HG03060 (cell line): Measurements from ENCODE around the gene KRTAP2-2.
"Not testable (repeated sequence)": the region's sequence is repeated elsewhere in the genome, so short reads cannot be mapped to it uniquely, and the experiment has no call there.

Source experiments
- ATAC-seq: cut with Tn5 transposase; IDR thresholded peaks from one replicate; pipeline ENCODE4 v1.9.1; 2021; ENCODE audit warnings: low read depth, moderate number of reproducible peaks; ENCODE audit not compliant: unreplicated experiment

KRTAP2-2 gene

GRCh38 chr17:41055130-41055529 is at the start of gene KRTAP2-2:
Gene KRTAP2-2, minus strand, starts transcription at chr17:41055230. Its CDS starts 19 bp downstream, at chr17:41055211.
- not testable (repeated sequence) for ATAC-seq

GRCh38 chr17:41104386-41105038 is 49.5 kb upstream of the KRTAP2-2 start:
- ATAC-seq, result not testable (repeated sequence)

- no peak for ATAC-seq
These were observed 48.9 kb upstream of the KRTAP2-2 start for GRCh38 chr17:41103896-41104295.

GRCh38 chr17:41101586-41102259 is 46.7 kb upstream of the KRTAP2-2 start, which contains the start of gene KRTAP4-16:
Gene KRTAP4-16, minus strand, starts transcription at chr17:41102209. Its CDS starts 0 bp downstream, at chr17:41102209.
- ATAC-seq, result no peak

GRCh38 chr17:41099682-41100480 is 44.9 kb upstream of the KRTAP2-2 start:
- ATAC-seq, result not testable (repeated sequence)

- no peak for ATAC-seq
These were observed 43.5 kb upstream of the KRTAP2-2 start for GRCh38 chr17:41098481-41098880.

- ATAC-seq, result no peak
These were observed 43.0 kb upstream of the KRTAP2-2 start, which contains the start of gene KRTAP4-8 for GRCh38 chr17:41098042-41098441. Gene KRTAP4-8, minus strand, starts transcription at chr17:41098142. Its CDS starts 58 bp downstream, at chr17:41098084.

GRCh38 chr17:41096055-41096454 is 41.0 kb upstream of the KRTAP2-2 start:
- no peak for ATAC-seq

- ATAC-seq, result not testable (repeated sequence)
These were observed 33.8 kb upstream of the KRTAP2-2 start for GRCh38 chr17:41088760-41089352.

GRCh38 chr17:41084100-41084856 is 29.2 kb upstream of the KRTAP2-2 start, which contains the start of gene KRTAP4-7:
Gene KRTAP4-7, plus strand, starts transcription at chr17:41084150. Its CDS starts 57 bp downstream, at chr17:41084207.
- not testable (repeated sequence) for ATAC-seq

- not testable (repeated sequence) for ATAC-seq
These were observed 28.4 kb upstream of the KRTAP2-2 start for GRCh38 chr17:41083427-41083826.

GRCh38 chr17:41082626-41083025 is 27.6 kb upstream of the KRTAP2-2 start:
- no peak for ATAC-seq

GRCh38 chr17:41076788-41077187 is 21.8 kb upstream of the KRTAP2-2 start:
- ATAC-seq, result no peak

GRCh38 chr17:41073676-41074075 is 18.6 kb upstream of the KRTAP2-2 start:
- no peak for ATAC-seq

- no peak for ATAC-seq
These were observed 16.8 kb upstream of the KRTAP2-2 start for GRCh38 chr17:41071606-41072360.

GRCh38 chr17:41069031-41069430 is 14.0 kb upstream of the KRTAP2-2 start:
- no peak for ATAC-seq

GRCh38 chr17:41067281-41067680 is 12.3 kb upstream of the KRTAP2-2 start:
- no peak for ATAC-seq

- no peak for ATAC-seq
These were observed 11.0 kb upstream of the KRTAP2-2 start, which contains the start of gene KRTAP2-4 for GRCh38 chr17:41065829-41066624. Gene KRTAP2-4, minus strand, starts transcription at chr17:41065879. Its CDS starts 34 bp downstream, at chr17:41065845.
